ENCODE measurements around the gene FRAT1. TPM values are rescaled to one million over a fixed set of nuclear protein-coding genes. Genes with fewer than 3 reads are reported as not detected.

FRAT1 gene
- total and polyA plus RNA-seq, 10 donors: 6.0 to 27.2 (median 15.0) TPM

DNA sequence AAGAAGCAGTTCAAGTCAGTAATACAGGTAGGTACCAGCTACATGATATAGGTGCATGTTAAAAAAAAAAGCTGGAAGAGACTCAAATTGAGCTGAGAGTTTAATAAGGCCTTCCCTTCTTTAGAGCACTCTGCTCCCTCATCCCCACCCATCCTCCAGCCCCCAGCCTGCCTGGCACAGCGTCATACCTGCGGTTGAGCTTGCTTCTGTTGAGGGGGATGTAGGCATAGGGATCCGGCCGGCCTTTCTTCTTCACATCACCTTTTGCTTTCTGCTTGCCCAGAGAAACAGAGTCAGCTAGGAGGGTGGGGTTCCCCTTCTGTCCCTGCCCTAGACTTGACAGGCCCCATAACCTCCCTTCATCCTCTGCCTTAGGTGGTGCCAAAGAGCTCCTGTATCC lies 39.3 kb downstream of the FRAT1 start:
- Histone ChIP-seq H3K4me3 (no peak overlapping the region), H3K27ac (peak overlapping the region in 2 of 8 donors; percentile 89 to 96), H3K36me3 (peaks cover 0 to 78% (median 29%) of the 10 kb centered on the region in 6 donors), H3K27me3 (replicated peaks in 1 of 7) (no peaks in the 10 kb centered on the region), H3K4me1 (peaks cover 10 to 60% (median 21%) of the 10 kb centered on the region in 6 donors), H3K9me3 (no peaks in the 10 kb centered on the region)
- intact Hi-C loops (cut with DNase I; ENCODE audit: low total_unique reads): no loop called here
- no peak for TF ChIP-seq POLR2A (IDR thresholded peaks at IDR 0.05)
- TF ChIP-seq, protein P1, sequence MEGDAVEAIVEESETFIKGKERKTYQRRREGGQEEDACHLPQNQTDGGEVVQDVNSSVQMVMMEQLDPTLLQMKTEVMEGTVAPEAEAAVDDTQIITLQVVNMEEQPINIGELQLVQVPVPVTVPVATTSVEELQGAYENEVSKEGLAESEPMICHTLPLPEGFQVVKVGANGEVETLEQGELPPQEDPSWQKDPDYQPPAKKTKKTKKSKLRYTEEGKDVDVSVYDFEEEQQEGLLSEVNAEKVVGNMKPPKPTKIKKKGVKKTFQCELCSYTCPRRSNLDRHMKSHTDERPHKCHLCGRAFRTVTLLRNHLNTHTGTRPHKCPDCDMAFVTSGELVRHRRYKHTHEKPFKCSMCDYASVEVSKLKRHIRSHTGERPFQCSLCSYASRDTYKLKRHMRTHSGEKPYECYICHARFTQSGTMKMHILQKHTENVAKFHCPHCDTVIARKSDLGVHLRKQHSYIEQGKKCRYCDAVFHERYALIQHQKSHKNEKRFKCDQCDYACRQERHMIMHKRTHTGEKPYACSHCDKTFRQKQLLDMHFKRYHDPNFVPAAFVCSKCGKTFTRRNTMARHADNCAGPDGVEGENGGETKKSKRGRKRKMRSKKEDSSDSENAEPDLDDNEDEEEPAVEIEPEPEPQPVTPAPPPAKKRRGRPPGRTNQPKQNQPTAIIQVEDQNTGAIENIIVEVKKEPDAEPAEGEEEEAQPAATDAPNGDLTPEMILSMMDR (IDR thresholded peaks at IDR 0.05 in 8 of 11, conservative IDR thresholded peaks at IDR 0.05 in 3 of 11): no peak
- no peak for TF ChIP-seq POLR2AphosphoS5 (IDR thresholded peaks at IDR 0.05)
- DNase-seq: peak; percentile 66
- WGBS, 5 donors: 89 to 100% (median 96%) methylated on average over 4 of the region's 4 CpGs

DNA sequence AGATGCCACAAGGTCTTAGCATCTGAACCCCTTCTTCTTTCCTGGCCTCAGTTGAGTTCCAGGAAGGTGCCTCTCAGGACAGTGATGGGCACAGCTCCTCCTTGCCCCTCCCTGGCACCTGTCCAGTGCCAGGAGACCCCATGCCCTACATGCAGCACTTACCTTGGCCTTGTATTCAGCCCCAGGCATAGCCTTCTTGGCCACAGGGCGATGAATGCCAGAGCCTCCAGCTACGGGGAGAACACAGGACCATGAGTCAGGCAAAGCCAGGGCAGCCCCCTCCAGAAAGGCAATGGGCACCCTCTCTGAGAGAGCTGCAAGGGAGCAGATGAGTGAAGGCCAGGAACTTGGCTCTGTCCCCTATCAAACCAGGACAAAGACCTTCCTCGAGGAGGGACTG lies 39.7 kb downstream of the FRAT1 start:
- Histone ChIP-seq H3K9me3 (no peaks in the 10 kb centered on the region), H3K4me3 (no peak overlapping the region), H3K27me3 (replicated peaks in 1 of 7) (no peaks in the 10 kb centered on the region), H3K36me3 (peaks cover 0 to 83% (median 32%) of the 10 kb centered on the region in 6 donors), H3K4me1 (peaks cover 10 to 60% (median 21%) of the 10 kb centered on the region in 6 donors), H3K27ac (peak overlapping the region in 1 of 8 donors; percentile 96)
- TF ChIP-seq, protein P1 (IDR thresholded peaks at IDR 0.05 in 8 of 11, conservative IDR thresholded peaks at IDR 0.05 in 3 of 11): no peak
- no peak for TF ChIP-seq POLR2AphosphoS5 (IDR thresholded peaks at IDR 0.05)
- no peak for TF ChIP-seq POLR2A (IDR thresholded peaks at IDR 0.05)
- no peak for DNase-seq
- WGBS, 5 donors: 77 to 90% (median 80%) methylated on average over 1 to 3 of the region's 3 CpGs
- intact Hi-C loops (cut with DNase I; ENCODE audit: low total_unique reads): no loop called here

DNA sequence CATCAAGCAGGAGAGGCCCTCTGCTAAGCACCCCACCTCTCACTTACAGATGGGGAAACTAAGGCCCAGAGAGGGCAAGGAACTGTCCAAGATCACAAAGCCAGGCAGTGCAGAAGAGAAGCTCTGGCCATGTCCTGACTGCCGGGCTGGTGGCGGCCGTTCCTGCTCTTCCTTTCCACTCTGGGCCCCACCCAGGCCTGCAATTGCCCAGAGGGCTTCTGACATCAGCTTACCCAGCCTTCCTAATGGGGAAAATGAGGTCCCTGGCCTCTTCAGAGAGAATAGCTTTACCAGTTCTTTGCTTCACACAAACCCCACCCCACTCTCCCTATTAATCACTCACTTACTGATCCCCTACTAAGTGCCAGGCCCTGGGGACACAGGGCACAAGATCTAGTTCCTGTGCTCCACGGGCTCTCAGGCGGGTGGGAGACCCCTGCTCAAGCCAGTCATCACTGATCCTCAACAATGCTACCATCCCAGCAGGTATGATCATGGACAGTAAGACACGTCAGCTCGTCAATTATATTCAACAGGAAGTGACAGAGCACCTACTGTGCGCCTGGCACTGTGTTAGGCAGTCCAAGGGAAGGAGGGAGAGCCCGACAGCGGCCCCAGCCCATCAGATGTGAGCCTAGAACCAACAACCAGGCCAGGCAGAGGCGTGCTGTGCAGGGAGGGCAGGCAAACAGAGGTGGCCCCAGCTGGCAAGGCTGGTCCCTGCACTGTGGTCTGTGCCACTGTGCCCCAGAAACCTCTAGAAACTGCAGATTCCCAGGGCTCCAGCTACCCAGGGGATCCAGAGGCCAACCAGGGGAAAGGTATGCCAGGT lies 41.9 kb downstream of the FRAT1 start:
- Histone ChIP-seq H3K4me3 (no peak overlapping the region), H3K36me3 (peaks cover 0 to 100% (median 37%) of the 10 kb centered on the region in 6 donors), H3K27me3 (replicated peaks in 1 of 7) (no peaks in the 10 kb centered on the region), H3K4me1 (peaks cover 4 to 62% (median 21%) of the 10 kb centered on the region in 6 donors), H3K27ac (peak overlapping the region in 2 of 8 donors; percentile 10 to 96), H3K9me3 (no peaks in the 10 kb centered on the region)
- 89 to 97% (median 93%) methylated on average over 9 to 11 of the region's 11 CpGs for WGBS, 5 donors
- peak; percentile 70 for DNase-seq
- intact Hi-C loops (cut with DNase I; ENCODE audit: low total_unique reads): no loop called here
- TF ChIP-seq POLR2AphosphoS5 (IDR thresholded peaks at IDR 0.05) (no peak), POLR2A (IDR thresholded peaks at IDR 0.05) (no peak)
- TF ChIP-seq, protein P1 (IDR thresholded peaks at IDR 0.05 in 8 of 11, conservative IDR thresholded peaks at IDR 0.05 in 3 of 11): no peak

DNA sequence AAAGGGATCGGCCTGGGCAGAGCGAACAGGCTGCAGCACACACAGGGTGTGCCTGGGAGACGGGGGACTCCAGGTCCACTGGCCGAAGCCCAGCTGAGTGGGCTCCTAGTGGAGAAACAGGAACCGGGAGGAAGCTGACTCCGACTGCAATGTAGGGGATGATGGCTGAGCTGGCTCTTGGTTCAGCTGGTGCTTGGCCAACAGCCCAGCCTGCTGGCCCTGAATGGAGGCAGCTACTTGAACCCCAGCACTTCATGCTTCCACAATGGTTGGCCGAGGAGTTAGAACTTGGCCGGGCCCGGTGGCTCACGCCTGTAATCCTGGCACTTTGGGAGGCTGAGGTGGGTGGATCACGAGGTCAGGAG lies 42.4 kb downstream of the FRAT1 start:
- Histone ChIP-seq H3K9me3 (no peaks in the 10 kb centered on the region), H3K4me3 (no peak overlapping the region), H3K27ac (peak overlapping the region in 2 of 8 donors; percentile 10 to 96), H3K4me1 (peaks cover 5 to 62% (median 21%) of the 10 kb centered on the region in 6 donors), H3K36me3 (peaks cover 0 to 100% (median 39%) of the 10 kb centered on the region in 6 donors), H3K27me3 (replicated peaks in 1 of 7) (no peaks in the 10 kb centered on the region)
- 74 to 96% (median 78%) methylated on average over 11 of the region's 11 CpGs for WGBS, 5 donors
- intact Hi-C loops (cut with DNase I; ENCODE audit: low total_unique reads): no loop called here
- TF ChIP-seq POLR2A (IDR thresholded peaks at IDR 0.05) (no peak), POLR2AphosphoS5 (IDR thresholded peaks at IDR 0.05) (no peak)
- TF ChIP-seq, protein P1 (IDR thresholded peaks at IDR 0.05 in 8 of 11, conservative IDR thresholded peaks at IDR 0.05 in 3 of 11): no peak
- peak; percentile 67 for DNase-seq

All from spleen (tissue), 11 donors.